Measurements from ENCODE around the gene PPP2R3A.
"Not testable (repeated sequence)": the region's sequence is repeated elsewhere in the genome, so short reads cannot be mapped to it uniquely, and the experiment has no call there.

GRCh38 chr3:136085067-136085466 lies 119.5 kb downstream of the PPP2R3A start:
- not testable (repeated sequence) for TF ChIP-seq REST (IDR thresholded peaks at IDR 0.05; ENCODE audit: unreplicated experiment); CTCF (conservative IDR thresholded peaks at IDR 0.05; ENCODE audit: low read depth in 2 of 2); POLR2AphosphoS5 (IDR thresholded peaks at IDR 0.05; ENCODE audit: low read depth); EZH2 (IDR thresholded peaks at IDR 0.05; ENCODE audit: low read depth, unreplicated experiment); EZH2phosphoT487 (IDR thresholded peaks at IDR 0.05; ENCODE audit: unreplicated experiment); ZNF331 (CRISPR knock-in tag; IDR thresholded peaks at IDR 0.05; ENCODE audit: low read depth); CREB1 (CRISPR knock-in tag; IDR thresholded peaks at IDR 0.05; ENCODE audit: low read depth)
- TF ChIP-seq, protein P1, sequence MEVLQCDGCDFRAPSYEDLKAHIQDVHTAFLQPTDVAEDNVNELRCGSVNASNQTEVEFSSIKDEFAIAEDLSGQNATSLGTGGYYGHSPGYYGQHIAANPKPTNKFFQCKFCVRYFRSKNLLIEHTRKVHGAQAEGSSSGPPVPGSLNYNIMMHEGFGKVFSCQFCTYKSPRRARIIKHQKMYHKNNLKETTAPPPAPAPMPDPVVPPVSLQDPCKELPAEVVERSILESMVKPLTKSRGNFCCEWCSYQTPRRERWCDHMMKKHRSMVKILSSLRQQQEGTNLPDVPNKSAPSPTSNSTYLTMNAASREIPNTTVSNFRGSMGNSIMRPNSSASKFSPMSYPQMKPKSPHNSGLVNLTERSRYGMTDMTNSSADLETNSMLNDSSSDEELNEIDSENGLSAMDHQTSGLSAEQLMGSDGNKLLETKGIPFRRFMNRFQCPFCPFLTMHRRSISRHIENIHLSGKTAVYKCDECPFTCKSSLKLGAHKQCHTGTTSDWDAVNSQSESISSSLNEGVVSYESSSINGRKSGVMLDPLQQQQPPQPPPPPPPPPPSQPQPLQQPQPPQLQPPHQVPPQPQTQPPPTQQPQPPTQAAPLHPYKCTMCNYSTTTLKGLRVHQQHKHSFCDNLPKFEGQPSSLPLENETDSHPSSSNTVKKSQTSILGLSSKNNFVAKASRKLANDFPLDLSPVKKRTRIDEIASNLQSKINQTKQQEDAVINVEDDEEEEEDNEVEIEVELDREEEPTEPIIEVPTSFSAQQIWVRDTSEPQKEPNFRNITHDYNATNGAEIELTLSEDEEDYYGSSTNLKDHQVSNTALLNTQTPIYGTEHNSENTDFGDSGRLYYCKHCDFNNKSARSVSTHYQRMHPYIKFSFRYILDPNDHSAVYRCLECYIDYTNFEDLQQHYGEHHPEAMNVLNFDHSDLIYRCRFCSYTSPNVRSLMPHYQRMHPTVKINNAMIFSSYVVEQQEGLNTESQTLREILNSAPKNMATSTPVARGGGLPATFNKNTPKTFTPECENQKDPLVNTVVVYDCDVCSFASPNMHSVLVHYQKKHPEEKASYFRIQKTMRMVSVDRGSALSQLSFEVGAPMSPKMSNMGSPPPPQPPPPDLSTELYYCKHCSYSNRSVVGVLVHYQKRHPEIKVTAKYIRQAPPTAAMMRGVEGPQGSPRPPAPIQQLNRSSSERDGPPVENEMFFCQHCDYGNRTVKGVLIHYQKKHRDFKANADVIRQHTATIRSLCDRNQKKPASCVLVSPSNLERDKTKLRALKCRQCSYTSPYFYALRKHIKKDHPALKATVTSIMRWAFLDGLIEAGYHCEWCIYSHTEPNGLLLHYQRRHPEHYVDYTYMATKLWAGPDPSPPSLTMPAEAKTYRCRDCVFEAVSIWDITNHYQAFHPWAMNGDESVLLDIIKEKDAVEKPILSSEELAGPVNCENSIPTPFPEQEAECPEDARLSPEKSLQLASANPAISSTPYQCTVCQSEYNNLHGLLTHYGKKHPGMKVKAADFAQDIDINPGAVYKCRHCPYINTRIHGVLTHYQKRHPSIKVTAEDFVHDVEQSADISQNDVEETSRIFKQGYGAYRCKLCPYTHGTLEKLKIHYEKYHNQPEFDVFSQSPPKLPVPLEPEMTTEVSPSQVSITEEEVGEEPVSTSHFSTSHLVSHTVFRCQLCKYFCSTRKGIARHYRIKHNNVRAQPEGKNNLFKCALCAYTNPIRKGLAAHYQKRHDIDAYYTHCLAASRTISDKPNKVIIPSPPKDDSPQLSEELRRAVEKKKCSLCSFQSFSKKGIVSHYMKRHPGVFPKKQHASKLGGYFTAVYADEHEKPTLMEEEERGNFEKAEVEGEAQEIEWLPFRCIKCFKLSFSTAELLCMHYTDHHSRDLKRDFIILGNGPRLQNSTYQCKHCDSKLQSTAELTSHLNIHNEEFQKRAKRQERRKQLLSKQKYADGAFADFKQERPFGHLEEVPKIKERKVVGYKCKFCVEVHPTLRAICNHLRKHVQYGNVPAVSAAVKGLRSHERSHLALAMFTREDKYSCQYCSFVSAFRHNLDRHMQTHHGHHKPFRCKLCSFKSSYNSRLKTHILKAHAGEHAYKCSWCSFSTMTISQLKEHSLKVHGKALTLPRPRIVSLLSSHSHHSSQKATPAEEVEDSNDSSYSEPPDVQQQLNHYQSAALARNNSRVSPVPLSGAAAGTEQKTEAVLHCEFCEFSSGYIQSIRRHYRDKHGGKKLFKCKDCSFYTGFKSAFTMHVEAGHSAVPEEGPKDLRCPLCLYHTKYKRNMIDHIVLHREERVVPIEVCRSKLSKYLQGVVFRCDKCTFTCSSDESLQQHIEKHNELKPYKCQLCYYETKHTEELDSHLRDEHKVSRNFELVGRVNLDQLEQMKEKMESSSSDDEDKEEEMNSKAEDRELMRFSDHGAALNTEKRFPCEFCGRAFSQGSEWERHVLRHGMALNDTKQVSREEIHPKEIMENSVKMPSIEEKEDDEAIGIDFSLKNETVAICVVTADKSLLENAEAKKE (CRISPR knock-in tag; IDR thresholded peaks at IDR 0.05): not testable (repeated sequence)
